ENCODE measurements around the gene MARVELD2. TPM values are rescaled to one million over a fixed set of nuclear protein-coding genes. Genes with fewer than 3 reads are reported as not detected.

MARVELD2 gene
- total and polyA plus RNA-seq, 9 of the 15 experiments (the other 6 are each of a cell fraction or from before 2014, with no cell fraction given), result 0.03 to 0.29 (median 0.06) TPM; not detected in 3

- peak; percentile 43; the same call in 1 of the 2 replicates for TF ChIP-seq CTBP1 (IDR thresholded peaks at IDR 0.05; ENCODE audit: borderline replicate concordance)
- no peak for TF ChIP-seq GATAD2B (IDR thresholded peaks at IDR 0.05; ENCODE audit: borderline replicate concordance)
- TF ChIP-seq TFAP4 (CRISPR knock-in tag; IDR thresholded peaks at IDR 0.05; ENCODE audit: borderline replicate concordance), result peak; percentile 74
Observed at GRCh38 chr5:69404659-69405330, 10.1 kb upstream of the MARVELD2 start (continued).

- H3K4me1 ChIP-seq (replicated peaks in 1 of 2; ENCODE audit: control insufficient read depth in 2 of 2, insufficient read depth in 2 of 2, low read length in 2 of 2), result no peaks in the 10 kb centered on the region
- in situ Hi-C loops (cut with MboI) (no loop called here), intact Hi-C loops (cut with micrococcal nuclease) (no loop called here)
- no peak overlapping the region for H3K4me2 ChIP-seq (ENCODE audit: insufficient read depth, low read length)
- H3K9me3 ChIP-seq (replicated peaks; ENCODE audit: control insufficient read depth, insufficient read depth, low read depth, low read length), result no peaks in the 10 kb centered on the region
- H3K27ac ChIP-seq (ENCODE audit: extremely low read depth, low read depth, low read length), result no peak overlapping the region
- no peak overlapping the region for H3K4me3 ChIP-seq
- peaks cover 36% of the 10 kb centered on the region for H3K36me3 ChIP-seq (ENCODE audit: control insufficient read depth, insufficient read depth, low read length)
- H3K27me3 ChIP-seq (ENCODE audit: control insufficient read depth in 2 of 2, insufficient read depth in 2 of 2, low read length in 2 of 2), result no peaks in the 10 kb centered on the region
- DNase-seq (ENCODE audit: extremely low read depth in 1 of 4, low spot score in 3 of 4), result no peak
- TF ChIP-seq PHB2 (IDR thresholded peaks at IDR 0.05; ENCODE audit: low read depth) (no peak), SMARCC2 (IDR thresholded peaks at IDR 0.05; ENCODE audit: low read depth) (no peak), MED1 (CRISPR knock-in tag; IDR thresholded peaks at IDR 0.05; ENCODE audit: borderline replicate concordance) (no peak)
- FAIRE-seq, result no peak
- no peak overlapping the region for H2AFZ ChIP-seq (ENCODE audit: low read depth, low read length)
- no peak for ATAC-seq
- no TSS peak for BruUV-seq (replicated peaks)
- POLR2A ChIA-PET, result no interaction called here
- 99% methylated on average over 15 of the region's 18 CpGs for WGBS (ENCODE audit: insufficient coverage, low coverage, missing lambda C conversion rate)
- no peaks in the 10 kb centered on the region for H4K20me1 ChIP-seq (replicated peaks; ENCODE audit: control insufficient read depth, insufficient read depth, low read length)
- H3K79me2 ChIP-seq (ENCODE audit: control insufficient read depth, insufficient read depth, low read length), result no peaks in the 10 kb centered on the region
- no peaks in the 10 kb centered on the region for H3K9me1 ChIP-seq (ENCODE audit: control insufficient read depth, insufficient read depth, low read length)
- CTCF ChIA-PET (ENCODE audit: low intra/inter-chr PET ratio), result no interaction called here
- H3K9ac ChIP-seq (ENCODE audit: insufficient read depth in 1 of 2, low read depth in 2 of 2, low read length in 2 of 2), result no peak overlapping the region
Observed at GRCh38 chr5:69415584-69415958, 655 bp downstream of the MARVELD2 start.

All from K562 (cell line).